Neutrophil (primary cell): ENCODE results near the gene PLSCR4.

Experiments used
- H3K27ac ChIP-seq: fragments of 200-600 bp; sonication (generic); 2 replicates; pipeline ENCODE4 v1.5.1; 2016; ENCODE audit warnings: mild to moderate bottlenecking, moderate library complexity
- H3K27me3 ChIP-seq: fragments of 200-600 bp; sonication (generic); 2 replicates; pipeline ENCODE4 v1.6.0; 2016; ENCODE audit warnings: mild to moderate bottlenecking
- H3K36me3 ChIP-seq: fragments of 200-600 bp; sonication (generic); 2 replicates; pipeline ENCODE4 v1.5.1; 2017
- H3K4me1 ChIP-seq, 2 experiments: fragments of 200-600 bp in 1 of 2; sonication (generic) in 1 of 2; 1 replicate in 1 of 2; 2 replicates in 1 of 2; pipeline versions ENCODE4 v1.5.1 to v1.6.1; 2013 to 2016; ENCODE audit warnings: low read depth in 1 of 2, low read length in 1 of 2, mild to moderate bottlenecking in 1 of 2, moderate library complexity in 1 of 2; ENCODE audit not compliant: control insufficient read depth in 1 of 2, insufficient read depth in 1 of 2
- H3K4me3 ChIP-seq, 2 experiments: fragments of 200-600 bp in 1 of 2; sonication (generic) in 1 of 2; 1 replicate in 1 of 2; 2 replicates in 1 of 2; pipeline ENCODE4 v1.5.1; 2013 to 2016; ENCODE audit warnings: low read depth in 1 of 2, low read length in 1 of 2, mild to moderate bottlenecking in 1 of 2, moderate library complexity in 1 of 2
- H3K9me3 ChIP-seq: fragments of 200-600 bp; sonication (generic); 2 replicates; pipeline ENCODE4 v1.5.1; 2016
- TF ChIP-seq, protein P1 (sequence below): fragments of 200-600 bp; sonication (generic); IDR thresholded peaks from 2 replicates; pipeline ENCODE4 v1.5.1; 2016; ENCODE audit warnings: antibody characterized with exemption

PLSCR4 gene

DNA sequence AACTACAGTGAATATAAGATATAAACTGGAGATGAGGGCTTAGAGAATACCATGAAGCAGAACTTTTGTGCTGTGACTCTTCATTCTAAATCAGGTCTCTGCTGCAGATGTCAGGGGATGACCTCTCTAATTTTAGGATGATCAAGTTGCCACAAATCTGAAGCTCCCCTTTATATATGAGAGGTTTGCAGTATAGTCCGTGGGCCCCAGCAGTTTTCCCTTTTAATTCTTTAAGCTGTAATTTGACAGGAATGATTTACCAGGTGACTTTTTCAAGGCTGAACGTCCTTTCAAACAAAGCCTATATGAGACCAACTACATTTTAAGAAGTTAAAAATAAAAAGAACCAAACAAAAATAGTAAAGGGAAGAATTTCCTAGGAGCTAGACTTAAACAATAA, 85.0 kb downstream of the PLSCR4 start:
- Histone ChIP-seq H3K4me1 (peaks cover 7 to 9% of the 10 kb centered on the region in 2 experiments), H3K9me3 (no peaks in the 10 kb centered on the region), H3K27ac (no peak overlapping the region), H3K36me3 (no peaks in the 10 kb centered on the region), H3K4me3 (no peak overlapping the region), H3K27me3 (peaks cover 50% of the 10 kb centered on the region)
- TF ChIP-seq, protein P1, sequence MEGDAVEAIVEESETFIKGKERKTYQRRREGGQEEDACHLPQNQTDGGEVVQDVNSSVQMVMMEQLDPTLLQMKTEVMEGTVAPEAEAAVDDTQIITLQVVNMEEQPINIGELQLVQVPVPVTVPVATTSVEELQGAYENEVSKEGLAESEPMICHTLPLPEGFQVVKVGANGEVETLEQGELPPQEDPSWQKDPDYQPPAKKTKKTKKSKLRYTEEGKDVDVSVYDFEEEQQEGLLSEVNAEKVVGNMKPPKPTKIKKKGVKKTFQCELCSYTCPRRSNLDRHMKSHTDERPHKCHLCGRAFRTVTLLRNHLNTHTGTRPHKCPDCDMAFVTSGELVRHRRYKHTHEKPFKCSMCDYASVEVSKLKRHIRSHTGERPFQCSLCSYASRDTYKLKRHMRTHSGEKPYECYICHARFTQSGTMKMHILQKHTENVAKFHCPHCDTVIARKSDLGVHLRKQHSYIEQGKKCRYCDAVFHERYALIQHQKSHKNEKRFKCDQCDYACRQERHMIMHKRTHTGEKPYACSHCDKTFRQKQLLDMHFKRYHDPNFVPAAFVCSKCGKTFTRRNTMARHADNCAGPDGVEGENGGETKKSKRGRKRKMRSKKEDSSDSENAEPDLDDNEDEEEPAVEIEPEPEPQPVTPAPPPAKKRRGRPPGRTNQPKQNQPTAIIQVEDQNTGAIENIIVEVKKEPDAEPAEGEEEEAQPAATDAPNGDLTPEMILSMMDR, result no peak

- Histone ChIP-seq H3K4me1 (peaks cover 7 to 16% of the 10 kb centered on the region in 2 experiments), H3K4me3 (no peak overlapping the region), H3K9me3 (no peaks in the 10 kb centered on the region), H3K27me3 (peaks cover 57% of the 10 kb centered on the region), H3K36me3 (no peaks in the 10 kb centered on the region), H3K27ac (no peak overlapping the region)
- TF ChIP-seq, protein P1, result no peak
Measured at GRCh38 chr3:146164971-146165769, 85.7 kb downstream of the PLSCR4 start.

GRCh38 chr3:146164506-146164905, 86.4 kb downstream of the PLSCR4 start:
- H3K36me3 ChIP-seq, result no peaks in the 10 kb centered on the region
- no peak overlapping the region for H3K27ac ChIP-seq
- peaks cover 64% of the 10 kb centered on the region for H3K27me3 ChIP-seq
- no peaks in the 10 kb centered on the region for H3K9me3 ChIP-seq
- TF ChIP-seq, protein P1, result no peak
- no peak overlapping the region for H3K4me3 ChIP-seq
- H3K4me1 ChIP-seq, result peaks cover 7 to 16% of the 10 kb centered on the region in 2 experiments

GRCh38 chr3:146164071-146164470, 86.8 kb downstream of the PLSCR4 start:
- TF ChIP-seq, protein P1, result no peak

GRCh38 chr3:146163584-146163983, 87.3 kb downstream of the PLSCR4 start:
- no peak overlapping the region for H3K27ac ChIP-seq
- H3K4me3 ChIP-seq, result no peak overlapping the region
- no peaks in the 10 kb centered on the region for H3K9me3 ChIP-seq
- peaks cover 73% of the 10 kb centered on the region for H3K27me3 ChIP-seq
- TF ChIP-seq, protein P1, result no peak
- peaks cover 7 to 16% of the 10 kb centered on the region in 2 experiments for H3K4me1 ChIP-seq
- H3K36me3 ChIP-seq, result no peaks in the 10 kb centered on the region

More at GRCh38 chr3:146164071-146164470, 86.8 kb downstream of the PLSCR4 start:
- Histone ChIP-seq H3K36me3 (no peaks in the 10 kb centered on the region), H3K27me3 (peaks cover 68% of the 10 kb centered on the region), H3K4me3 (no peak overlapping the region), H3K27ac (no peak overlapping the region), H3K9me3 (no peaks in the 10 kb centered on the region), H3K4me1 (peaks cover 7 to 16% of the 10 kb centered on the region in 2 experiments)
